Measurements from ENCODE around the gene PELI3. TPM values are rescaled to one million over a fixed set of nuclear protein-coding genes. Genes with fewer than 3 reads are reported as not detected.
"Not testable (repeated sequence)": the region's sequence is repeated elsewhere in the genome, so short reads cannot be mapped to it uniquely, and the experiment has no call there.

PELI3 gene
- total RNA-seq, 1 donor: 19.2 TPM

- Histone ChIP-seq H3K4me1 (ENCODE audit: insufficient read depth, low read length) (no peaks in the 10 kb centered on the region), H3K27ac (ENCODE audit: low read depth, low read length) (no peak overlapping the region), H3K9me3 (ENCODE audit: low read depth, low read length) (no peaks in the 10 kb centered on the region), H3K27me3 (ENCODE audit: insufficient read depth, low read length) (peaks cover 4% of the 10 kb centered on the region), H2AFZ (ENCODE audit: low read length) (no peak overlapping the region), H3K4me2 (ENCODE audit: insufficient read depth, low read length) (no peak overlapping the region), H3K4me3 (ENCODE audit: insufficient read depth, low read length) (no peak overlapping the region), H4K20me1 (ENCODE audit: insufficient read depth, low read length) (no peaks in the 10 kb centered on the region), H3K79me2 (ENCODE audit: insufficient read depth, low read length) (no peaks in the 10 kb centered on the region), H3K36me3 (ENCODE audit: insufficient read depth, low read length) (no peaks in the 10 kb centered on the region)
- peak; percentile 45 for DNase-seq (ENCODE audit: insufficient read length, low spot score, missing footprints)
- no peak for TF ChIP-seq CTCF (IDR thresholded peaks at IDR 0.05; ENCODE audit: extremely low read depth, low read depth, low read length)
Observed at GRCh38 chr11:66428933-66429332, 37.8 kb upstream of the PELI3 start.

GRCh38 chr11:66429983-66430602, 36.6 kb upstream of the PELI3 start:
- H4K20me1 ChIP-seq (ENCODE audit: insufficient read depth, low read length): no peaks in the 10 kb centered on the region
- peaks cover 4% of the 10 kb centered on the region for H3K27me3 ChIP-seq (ENCODE audit: insufficient read depth, low read length)
- H3K36me3 ChIP-seq (ENCODE audit: insufficient read depth, low read length): no peaks in the 10 kb centered on the region
- no peak overlapping the region for H3K4me3 ChIP-seq (ENCODE audit: insufficient read depth, low read length)
- H2AFZ ChIP-seq (ENCODE audit: low read length): no peak overlapping the region
- DNase-seq (ENCODE audit: insufficient read length, low spot score, missing footprints): peak; percentile 97
- peak; percentile 87 for TF ChIP-seq CTCF (IDR thresholded peaks at IDR 0.05; ENCODE audit: extremely low read depth, low read depth, low read length)
- no peaks in the 10 kb centered on the region for H3K4me1 ChIP-seq (ENCODE audit: insufficient read depth, low read length)
- no peaks in the 10 kb centered on the region for H3K9me3 ChIP-seq (ENCODE audit: low read depth, low read length)
- no peak overlapping the region for H3K4me2 ChIP-seq (ENCODE audit: insufficient read depth, low read length)
- H3K79me2 ChIP-seq (ENCODE audit: insufficient read depth, low read length): no peaks in the 10 kb centered on the region
- no peak overlapping the region for H3K27ac ChIP-seq (ENCODE audit: low read depth, low read length)

GRCh38 chr11:66431287-66431686, 35.4 kb upstream of the PELI3 start:
- H3K4me1 ChIP-seq (ENCODE audit: insufficient read depth, low read length); H3K4me2 ChIP-seq (ENCODE audit: insufficient read depth, low read length); H4K20me1 ChIP-seq (ENCODE audit: insufficient read depth, low read length); H3K4me3 ChIP-seq (ENCODE audit: insufficient read depth, low read length); H3K27ac ChIP-seq (ENCODE audit: low read depth, low read length); H3K9me3 ChIP-seq (ENCODE audit: low read depth, low read length); DNase-seq (ENCODE audit: insufficient read length, low spot score, missing footprints); H3K79me2 ChIP-seq (ENCODE audit: insufficient read depth, low read length); H3K36me3 ChIP-seq (ENCODE audit: insufficient read depth, low read length); H3K27me3 ChIP-seq (ENCODE audit: insufficient read depth, low read length); H2AFZ ChIP-seq (ENCODE audit: low read length): not testable (repeated sequence)

GRCh38 chr11:66431871-66432329, 34.8 kb upstream of the PELI3 start:
- not testable (repeated sequence) for DNase-seq (ENCODE audit: insufficient read length, low spot score, missing footprints); H3K27me3 ChIP-seq (ENCODE audit: insufficient read depth, low read length); H3K79me2 ChIP-seq (ENCODE audit: insufficient read depth, low read length); H3K4me3 ChIP-seq (ENCODE audit: insufficient read depth, low read length); H4K20me1 ChIP-seq (ENCODE audit: insufficient read depth, low read length); H3K27ac ChIP-seq (ENCODE audit: low read depth, low read length); H2AFZ ChIP-seq (ENCODE audit: low read length); H3K4me2 ChIP-seq (ENCODE audit: insufficient read depth, low read length); H3K4me1 ChIP-seq (ENCODE audit: insufficient read depth, low read length); H3K9me3 ChIP-seq (ENCODE audit: low read depth, low read length); H3K36me3 ChIP-seq (ENCODE audit: insufficient read depth, low read length)

- Histone ChIP-seq H2AFZ (ENCODE audit: low read length) (no peak overlapping the region), H3K4me2 (ENCODE audit: insufficient read depth, low read length) (no peak overlapping the region), H3K36me3 (ENCODE audit: insufficient read depth, low read length) (peaks cover 9% of the 10 kb centered on the region), H3K4me3 (ENCODE audit: insufficient read depth, low read length) (no peak overlapping the region), H3K4me1 (ENCODE audit: insufficient read depth, low read length) (no peaks in the 10 kb centered on the region), H3K27me3 (ENCODE audit: insufficient read depth, low read length) (no peaks in the 10 kb centered on the region), H3K27ac (ENCODE audit: low read depth, low read length) (no peak overlapping the region), H3K9me3 (ENCODE audit: low read depth, low read length) (no peaks in the 10 kb centered on the region), H4K20me1 (ENCODE audit: insufficient read depth, low read length) (no peaks in the 10 kb centered on the region), H3K79me2 (ENCODE audit: insufficient read depth, low read length) (no peaks in the 10 kb centered on the region)
- TF ChIP-seq CTCF (IDR thresholded peaks at IDR 0.05; ENCODE audit: extremely low read depth, low read depth, low read length): no peak
- DNase-seq (ENCODE audit: insufficient read length, low spot score, missing footprints): no peak
Observed at GRCh38 chr11:66432597-66432996, 34.1 kb upstream of the PELI3 start.

Data from osteoblast (primary cell).